ENCODE measurements around the gene SOS2. TPM values are rescaled to one million over a fixed set of nuclear protein-coding genes. Genes with fewer than 3 reads are reported as not detected.

Gene SOS2
- total and polyA plus RNA-seq, 2 of the 8 experiments (the other 6 are each of a cell fraction or from before 2014, with no cell fraction given): 2.8 to 12.7 TPM

GRCh38 chr14:50070840-50071548, 160.4 kb downstream of the SOS2 start (continued):
- TF ChIP-seq E2F6 (IDR thresholded peaks at IDR 0.05): no peak

Measured in H1 (cell line).